HepG2 (cell line): Measurements from ENCODE around the gene ZNFX1. TPM values are rescaled to one million over a fixed set of nuclear protein-coding genes. Genes with fewer than 3 reads are reported as not detected.

Experiments
- ATAC-seq: fragments of 200-7000 bp; cut with Tn5 transposase; 3 replicates; pipeline ENCODE4 v1.9.1; 2020; ENCODE audit warnings: mild to moderate bottlenecking, moderate library complexity
- BruUV-seq: library from RNA; stranded (reverse); fragments of 400-500 nt; replicated peaks from 2 replicates; lab custom pipeline; 2021; lab: Mats Ljungman, UMichigan
- CTCF ChIA-PET: fragments of 300-600 bp; formaldehyde crosslinking; extraction: SDS; loops from one replicate; lab custom pipeline; 2021; ENCODE audit warnings: low total read pairs, inconsistent platforms, low intra/inter-chr PET ratio; lab: Yijun Ruan, JAX
- POLR2A ChIA-PET: fragments of 350-600 bp; sonication (Branson Sonifier 250); formaldehyde crosslinking; loops from one replicate; lab custom pipeline; 2020; ENCODE audit warnings: antibody characterized with exemption, inconsistent platforms; lab: Yijun Ruan, JAX
- DNase-seq: peaks from one replicate; pipeline ENCODE4 v3.0.0-alpha.2; 2015; ENCODE audit warnings: low spot score
- FAIRE-seq: peaks from 3 replicates; lab custom pipeline; 2011; peaks lifted over from hg19 to GRCh38; lab: Jason Lieb, UNC
- H2AFZ ChIP-seq: one replicate; pipeline ENCODE4 v1.6.1; 2011; ENCODE audit warnings: low read length, inconsistent platforms
- H3K27ac ChIP-seq: fragments of 300-600 bp; 3 replicates; pipeline ENCODE4 v1.8.0; 2011; ENCODE audit warnings: mixed run types, mild to moderate bottlenecking, mixed read lengths, low read length, inconsistent platforms; ENCODE audit not compliant: insufficient read depth; ENCODE audit errors: extremely low read length
- H3K27me3 ChIP-seq, 2 experiments: fragments of 200-600 bp in 1 of 2; 2 replicates in 1 of 2; 3 replicates in 1 of 2; pipeline versions ENCODE4 v1.6.0 to v1.8.0; 2011; ENCODE audit warnings: low read length in 2 of 2, mild to moderate bottlenecking in 2 of 2, moderate library complexity in 2 of 2, inconsistent platforms in 1 of 2; ENCODE audit not compliant: insufficient read depth in 2 of 2, control insufficient read depth in 1 of 2
- H3K36me3 ChIP-seq, 2 experiments: fragments of 200-600 bp in 1 of 2; replicated peaks in 1 of 2; 2 replicates in 1 of 2; 3 replicates in 1 of 2; pipeline versions ENCODE4 v1.5.1 to v1.8.0; 2011; ENCODE audit warnings: low read length in 2 of 2, inconsistent platforms in 1 of 2; ENCODE audit not compliant: insufficient read depth in 2 of 2, control insufficient read depth in 1 of 2
- H3K4me1 ChIP-seq: 2 replicates; pipeline ENCODE4 v1.5.1; 2012; ENCODE audit warnings: low read length, inconsistent platforms; ENCODE audit not compliant: insufficient read depth
- H3K4me2 ChIP-seq: 2 replicates; pipeline ENCODE4 v1.6.0; 2011; ENCODE audit warnings: low read depth, low read length, inconsistent platforms
- H3K4me3 ChIP-seq, 3 experiments: fragments of 200-600 bp in 1 of 3; sonication (generic), shearing (Covaris generic) in 1 of 3; replicated peaks in 1 of 3; 2 replicates each; pipeline ENCODE4 v1.5.1; 2011 to 2016; ENCODE audit warnings: low read length in 3 of 3, inconsistent platforms in 2 of 3, low read depth in 2 of 3, mild to moderate bottlenecking in 2 of 3, control low read depth in 1 of 3, mixed read lengths in 1 of 3; ENCODE audit not compliant: insufficient read depth in 1 of 3
- H3K79me2 ChIP-seq: one replicate; pipeline ENCODE4 v1.6.1; 2011; ENCODE audit warnings: low read length, inconsistent platforms; ENCODE audit not compliant: insufficient read depth
- H3K9ac ChIP-seq: 2 replicates; pipeline ENCODE4 v1.6.0; 2011; ENCODE audit warnings: mild to moderate bottlenecking, low read depth, low read length, inconsistent platforms; ENCODE audit not compliant: insufficient read depth
- H3K9me3 ChIP-seq: 2 replicates; pipeline ENCODE4 v1.5.1; 2012; ENCODE audit warnings: mild to moderate bottlenecking, low read length
- H4K20me1 ChIP-seq: 2 replicates; pipeline ENCODE4 v1.6.0; 2011; ENCODE audit warnings: inconsistent platforms, mild to moderate bottlenecking, low read length, moderate library complexity; ENCODE audit not compliant: insufficient read depth
- ARID5B ChIP-seq: IDR thresholded peaks from 2 replicates; pipeline ENCODE4 v1.4.0; 2020; ENCODE audit warnings: mild to moderate bottlenecking, missing genetic modification reagents
- SNRNP70 ChIP-seq: fragments of 200-400 bp; formaldehyde crosslinking; IDR thresholded peaks from 2 replicates; pipeline ENCODE4 v1.6.1; 2017; ENCODE audit warnings: mild to moderate bottlenecking, low read depth, low read length, moderate library complexity
- SRSF4 ChIP-seq: fragments of 200-400 bp; formaldehyde crosslinking; IDR thresholded peaks from one replicate; pipeline ENCODE4 v1.6.1; 2018; ENCODE audit warnings: mild to moderate bottlenecking, low read depth, low read length, moderate library complexity; ENCODE audit not compliant: poor library complexity, severe bottlenecking
- ZNF281 ChIP-seq: sonication (generic); formaldehyde crosslinking; IDR thresholded peaks from 2 replicates; pipeline ENCODE4 v1.4.0; 2020; ENCODE audit warnings: missing genetic modification reagents, borderline replicate concordance
- WGBS: methylation state at CpG from one replicate; pipeline ENCODE4 v1.1.6; 2017; ENCODE audit warnings: low lambda C conversion rate; 5-methylcytosine and 5-hydroxymethylcytosine counted together
- in situ Hi-C: cut with HindIII; loops from 2 replicates; pipeline ENCODE4 v1.10.0; 2017; ENCODE audit warnings: low pct_unique_long_range_greater_than_20kb; ENCODE audit not compliant: extremely low pct_ligation_motif_present
- intact Hi-C: fragments of 100-400 bp; cut with micrococcal nuclease; formaldehyde crosslinking; loops from one replicate; pipeline ENCODE4 v1.10.0; 2022; ENCODE audit not compliant: unreplicated experiment
- polyA plus RNA-seq, 8 experiments: library from polyadenylated mRNA; depleted of rRNA in 3 of 8; stranded (reverse) in 7 of 8; unstranded in 1 of 8; fragments of >200 nt; fragmentation: Illumina TruSeq in 4 of 8; extraction: Trizol in 4 of 8; gene quantifications; 2 replicates each; pipeline versions ENCODE4 v1.2.1 to v1.2.3, GENCODE V29; 2011 to 2016; ENCODE audit warnings: low read depth in 4 of 8, missing spikeins in 1 of 8, mixed read lengths in 1 of 8; ENCODE audit not compliant: insufficient read depth in 1 of 8
- total RNA-seq, 5 experiments: library from RNA; depleted of rRNA; stranded (reverse); fragments of >200 nt; fragmentation: Illumina TruSeq; extraction: Trizol; gene quantifications; 2 replicates each; pipeline ENCODE4 v1.2.3, GENCODE V29; 2016; ENCODE audit warnings: low read depth in 1 of 5
- TF ChIP-seq, protein P1 (sequence below): sonication (generic); formaldehyde crosslinking; IDR thresholded peaks from 2 replicates; pipeline ENCODE4 v1.4.0; 2020; ENCODE audit warnings: missing genetic modification reagents

Gene ZNFX1
- total and polyA plus RNA-seq, 2 of the 13 experiments (the other 11 are each of a cell fraction or from before 2014, with no cell fraction given) = 2.9 to 11.1 TPM

- POLR2A ChIA-PET = no interaction called here
- DNase-seq = peak; percentile 60
- peak; percentile 16; the same call in 1 of the 2 replicates for TF ChIP-seq ZNF281
- TF ChIP-seq, protein P1, sequence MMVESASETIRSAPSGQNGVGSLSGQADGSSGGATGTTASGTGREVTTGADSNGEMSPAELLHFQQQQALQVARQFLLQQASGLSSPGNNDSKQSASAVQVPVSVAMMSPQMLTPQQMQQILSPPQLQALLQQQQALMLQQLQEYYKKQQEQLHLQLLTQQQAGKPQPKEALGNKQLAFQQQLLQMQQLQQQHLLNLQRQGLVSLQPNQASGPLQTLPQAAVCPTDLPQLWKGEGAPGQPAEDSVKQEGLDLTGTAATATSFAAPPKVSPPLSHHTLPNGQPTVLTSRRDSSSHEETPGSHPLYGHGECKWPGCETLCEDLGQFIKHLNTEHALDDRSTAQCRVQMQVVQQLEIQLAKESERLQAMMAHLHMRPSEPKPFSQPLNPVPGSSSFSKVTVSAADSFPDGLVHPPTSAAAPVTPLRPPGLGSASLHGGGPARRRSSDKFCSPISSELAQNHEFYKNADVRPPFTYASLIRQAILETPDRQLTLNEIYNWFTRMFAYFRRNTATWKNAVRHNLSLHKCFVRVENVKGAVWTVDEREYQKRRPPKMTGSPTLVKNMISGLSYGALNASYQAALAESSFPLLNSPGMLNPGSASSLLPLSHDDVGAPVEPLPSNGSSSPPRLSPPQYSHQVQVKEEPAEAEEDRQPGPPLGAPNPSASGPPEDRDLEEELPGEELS (CRISPR knock-in tag) = 0 out of 2 replicates have a peak, but pooled peaks have one; percentile 22
- TF ChIP-seq ARID5B (CRISPR knock-in tag) = peak; percentile 35; the same call in 1 of the 2 replicates
- TF ChIP-seq SRSF4 = no peak
- no peak for TF ChIP-seq SNRNP70
These were observed 29.2 kb upstream of the ZNFX1 start for GRCh38 chr20:49306903-49307620.

More at GRCh38 chr20:49306903-49307620, 29.2 kb upstream of the ZNFX1 start:
- in situ Hi-C loops = no loop called here
- ATAC-seq (peak; percentile 50), FAIRE-seq (no peak)
- BruUV-seq = no TSS peak
- H3K36me3 ChIP-seq = no peaks in the 10 kb centered on the region
- 0 out of 6 replicates have a peak overlapping the region, but pooled peaks of 1 of the 3 experiments have one; percentile 10 for H3K4me3 ChIP-seq
- H3K9ac ChIP-seq = no peak overlapping the region
- WGBS = 14% methylated on average over 10 of the region's 10 CpGs
- peaks cover 0 to 20% of the 10 kb centered on the region in 2 experiments; a peak in 3 of 5 replicates for H3K27me3 ChIP-seq
- H3K4me2 ChIP-seq = peak overlapping the region; percentile 44
- H2AFZ ChIP-seq = no peak overlapping the region
- no peaks in the 10 kb centered on the region for H4K20me1 ChIP-seq
- 0 out of 2 replicates have a peak, but pooled peaks cover 7% of the 10 kb centered on the region for H3K9me3 ChIP-seq
- H3K79me2 ChIP-seq = no peaks in the 10 kb centered on the region
- CTCF ChIA-PET = no interaction called here
- no peak overlapping the region for H3K27ac ChIP-seq
- H3K4me1 ChIP-seq = peaks cover 19% of the 10 kb centered on the region
- intact Hi-C loops = no loop called here
